Activated T-cell treated with anti-CD3 and anti-CD28 coated beads, Interleukin-2, amount 50 U/mL, for 24 hours (primary cell): ENCODE results near the gene GRAP.
A peak's percentile ranks its signal among the peaks of the same experiment; 100 is the strongest.
"Not testable (repeated sequence)": the region's sequence is repeated elsewhere in the genome, so short reads cannot be mapped to it uniquely, and the experiment has no call there.

Experiments
- DNase-seq: peaks from one replicate; pipeline ENCODE4 v3.0.0-alpha.2; 2020
- H3K27ac Mint-ChIP-seq: 2 replicates; pipeline ENCODE4 v1.8.0; 2020; ENCODE audit warnings: mild to moderate bottlenecking, mixed read lengths
- H3K27me3 Mint-ChIP-seq: 2 replicates; pipeline ENCODE4 v1.8.0; 2020; ENCODE audit warnings: mixed read lengths
- H3K36me3 Mint-ChIP-seq: 2 replicates; pipeline ENCODE4 v1.8.0; 2020; ENCODE audit warnings: low read depth, mixed read lengths
- H3K4me1 Mint-ChIP-seq: 2 replicates; pipeline ENCODE4 v1.8.0; 2020; ENCODE audit warnings: low read depth, mixed read lengths
- H3K4me3 Mint-ChIP-seq: 2 replicates; pipeline ENCODE4 v1.8.0; 2020; ENCODE audit warnings: mild to moderate bottlenecking, moderate library complexity, mixed read lengths
- H3K9me3 Mint-ChIP-seq: 2 replicates; pipeline ENCODE4 v1.8.0; 2020; ENCODE audit warnings: mixed read lengths

Gene GRAP

GRCh38 chr17:19046782-19047375 lies at the start of gene GRAP:
Gene GRAP, minus strand, starts transcription at chr17:19046957. Its CDS starts 31 bp downstream, at chr17:19046926.
- H3K4me3 Mint-ChIP-seq, H3K27ac Mint-ChIP-seq: not testable (repeated sequence)

GRCh38 chr17:19093684-19094438 lies 47.1 kb upstream of the GRAP start:
- not testable (repeated sequence) for DNase-seq, H3K27ac Mint-ChIP-seq, H3K27me3 Mint-ChIP-seq, H3K4me3 Mint-ChIP-seq, H3K4me1 Mint-ChIP-seq, H3K9me3 Mint-ChIP-seq, H3K36me3 Mint-ChIP-seq

More at GRCh38 chr17:19046782-19047375, at the start of gene GRAP:
- H3K36me3 Mint-ChIP-seq, H3K9me3 Mint-ChIP-seq, H3K4me1 Mint-ChIP-seq, H3K27me3 Mint-ChIP-seq, DNase-seq: not testable (repeated sequence)

GRCh38 chr17:19092737-19093683 lies 46.3 kb upstream of the GRAP start:
- H3K27me3 Mint-ChIP-seq, H3K36me3 Mint-ChIP-seq, H3K4me1 Mint-ChIP-seq, H3K27ac Mint-ChIP-seq, H3K4me3 Mint-ChIP-seq, H3K9me3 Mint-ChIP-seq: not testable (repeated sequence)
- DNase-seq: peak; percentile 26

GRCh38 chr17:19090058-19090772 lies 43.5 kb upstream of the GRAP start:
- not testable (repeated sequence) for H3K36me3 Mint-ChIP-seq, H3K4me3 Mint-ChIP-seq, H3K27ac Mint-ChIP-seq

GRCh38 chr17:19088804-19089685 lies 42.3 kb upstream of the GRAP start:
- H3K9me3 Mint-ChIP-seq, H3K4me1 Mint-ChIP-seq, H3K36me3 Mint-ChIP-seq, DNase-seq, H3K27ac Mint-ChIP-seq, H3K4me3 Mint-ChIP-seq, H3K27me3 Mint-ChIP-seq: not testable (repeated sequence)

More at GRCh38 chr17:19090058-19090772, 43.5 kb upstream of the GRAP start:
- not testable (repeated sequence) for DNase-seq, H3K9me3 Mint-ChIP-seq, H3K27me3 Mint-ChIP-seq, H3K4me1 Mint-ChIP-seq

- not testable (repeated sequence) for H3K27me3 Mint-ChIP-seq, H3K27ac Mint-ChIP-seq, H3K4me3 Mint-ChIP-seq, DNase-seq, H3K9me3 Mint-ChIP-seq, H3K36me3 Mint-ChIP-seq, H3K4me1 Mint-ChIP-seq
Measured at GRCh38 chr17:19077386-19077785, 30.6 kb upstream of the GRAP start.

- H3K27ac Mint-ChIP-seq, H3K27me3 Mint-ChIP-seq, H3K36me3 Mint-ChIP-seq, H3K9me3 Mint-ChIP-seq, H3K4me1 Mint-ChIP-seq, H3K4me3 Mint-ChIP-seq: not testable (repeated sequence)
- DNase-seq: peak; percentile 29
Measured at GRCh38 chr17:19076398-19077192, 29.8 kb upstream of the GRAP start.

- not testable (repeated sequence) for H3K4me3 Mint-ChIP-seq
Measured at GRCh38 chr17:19070318-19071168, 23.8 kb upstream of the GRAP start.

GRCh38 chr17:19064378-19064777 lies 17.6 kb upstream of the GRAP start:
- H3K4me3 Mint-ChIP-seq, H3K4me1 Mint-ChIP-seq, H3K27ac Mint-ChIP-seq, H3K9me3 Mint-ChIP-seq, H3K36me3 Mint-ChIP-seq, H3K27me3 Mint-ChIP-seq: not testable (repeated sequence)
- DNase-seq: peak; percentile 26

More at GRCh38 chr17:19070318-19071168, 23.8 kb upstream of the GRAP start:
- H3K9me3 Mint-ChIP-seq, H3K27ac Mint-ChIP-seq, H3K36me3 Mint-ChIP-seq, H3K27me3 Mint-ChIP-seq, H3K4me1 Mint-ChIP-seq, DNase-seq: not testable (repeated sequence)

- not testable (repeated sequence) for H3K4me1 Mint-ChIP-seq, H3K27me3 Mint-ChIP-seq, H3K36me3 Mint-ChIP-seq, H3K9me3 Mint-ChIP-seq
- DNase-seq: peak; percentile 84
- Mint-ChIP-seq H3K27ac (peak overlapping the region; percentile 92), H3K4me3 (peak overlapping the region; percentile 45)
Measured at GRCh38 chr17:19063326-19063956, 16.7 kb upstream of the GRAP start.

- H3K27me3 Mint-ChIP-seq, H3K27ac Mint-ChIP-seq: not testable (repeated sequence)
Measured at GRCh38 chr17:19062718-19063325, 16.1 kb upstream of the GRAP start.

More at GRCh38 chr17:19062718-19063325, 16.1 kb upstream of the GRAP start:
- H3K9me3 Mint-ChIP-seq, H3K4me3 Mint-ChIP-seq, H3K4me1 Mint-ChIP-seq, H3K36me3 Mint-ChIP-seq, DNase-seq: not testable (repeated sequence)
